Caco-2 (cell line): ENCODE data around the gene TSPYL4. TPM values are rescaled to one million over a fixed set of nuclear protein-coding genes. Genes with fewer than 3 reads are reported as not detected.

Experiments
- BruUV-seq: library from RNA; stranded (reverse); fragments of 400-500 nt; replicated peaks from 2 replicates; lab custom pipeline; 2021; lab: Mats Ljungman, UMichigan
- CTCF ChIA-PET: fragments of 300-600 bp; sonication (Branson Sonifier 250); formaldehyde crosslinking; loops from one replicate; lab custom pipeline; 2022; ENCODE audit warnings: antibody characterized with exemption; lab: Charles Lee
- POLR2A ChIA-PET: fragments of 300-600 bp; sonication (Branson Sonifier 250); formaldehyde crosslinking; loops from one replicate; lab custom pipeline; 2022; ENCODE audit warnings: antibody characterized with exemption; lab: Charles Lee
- DNase-seq, 2 experiments: peaks; one replicate each; pipeline versions ENCODE4 v3.0.0 to v3.0.0-alpha.2; 2020 to 2022
- H3K27me3 ChIP-seq: replicated peaks from 2 replicates; pipeline ENCODE4 v1.6.0; 2011; ENCODE audit warnings: low read length; ENCODE audit not compliant: control insufficient read depth, insufficient read depth
- H3K36me3 ChIP-seq: 2 replicates; pipeline ENCODE4 v1.5.1; 2011; ENCODE audit warnings: low read length; ENCODE audit not compliant: control insufficient read depth, insufficient read depth
- H3K4me1 ChIP-seq: fragments of 250-450 bp; sonication (Bioruptor Pico); 2 replicates; pipeline ENCODE4 v1.5.1; 2020; ENCODE audit warnings: mild to moderate bottlenecking
- H3K4me3 ChIP-seq: 2 replicates; pipeline ENCODE4 v1.5.1; 2011; ENCODE audit warnings: low read depth, mild to moderate bottlenecking, control low read depth, low read length
- H3K9me3 ChIP-seq: fragments of 250-450 bp; sonication (Bioruptor Pico); 2 replicates; pipeline ENCODE4 v1.5.1; 2020; ENCODE audit warnings: mild to moderate bottlenecking, moderate library complexity
- H3K27ac Mint-ChIP-seq: one replicate; pipeline ENCODE4 v1.8.0; 2022; ENCODE audit warnings: mixed read lengths; ENCODE audit not compliant: unreplicated experiment
- H3K27me3 Mint-ChIP-seq: one replicate; pipeline ENCODE4 v1.8.0; 2022; ENCODE audit warnings: mixed read lengths; ENCODE audit not compliant: insufficient read depth, unreplicated experiment
- H3K36me3 Mint-ChIP-seq: one replicate; pipeline ENCODE4 v1.8.0; 2022; ENCODE audit warnings: mild to moderate bottlenecking, mixed read lengths; ENCODE audit not compliant: insufficient read depth, unreplicated experiment
- H3K4me1 Mint-ChIP-seq: one replicate; pipeline ENCODE4 v1.8.0; 2022; ENCODE audit warnings: low read depth, mixed read lengths; ENCODE audit not compliant: unreplicated experiment
- H3K4me3 Mint-ChIP-seq: one replicate; pipeline ENCODE4 v1.8.0; 2022; ENCODE audit warnings: mild to moderate bottlenecking, moderate library complexity, mixed read lengths; ENCODE audit not compliant: unreplicated experiment
- H3K9me3 Mint-ChIP-seq: one replicate; pipeline ENCODE4 v1.8.0; 2022; ENCODE audit warnings: mixed read lengths; ENCODE audit not compliant: unreplicated experiment
- intact Hi-C: fragments of 100-400 bp; cut with micrococcal nuclease; formaldehyde crosslinking; loops from one replicate; pipeline ENCODE4 v1.10.0; 2022; ENCODE audit not compliant: unreplicated experiment
- total RNA-seq: library from RNA; stranded (reverse); gene quantifications from 2 replicates; pipeline ENCODE4 v1.2.3, GENCODE V29; 2022
- TF ChIP-seq, protein P1 (sequence below), 2 experiments: fragments of 200-600 bp in 1 of 2; IDR thresholded peaks; 1 replicate in 1 of 2; 2 replicates in 1 of 2; pipeline versions ENCODE4 v1.5.1 to v1.8.0; 2011 to 2022; ENCODE audit warnings: antibody characterized with exemption in 1 of 2, control low read depth in 1 of 2, inconsistent platforms in 1 of 2, low read depth in 1 of 2, low read length in 1 of 2, mild to moderate bottlenecking in 1 of 2, moderate library complexity in 1 of 2; ENCODE audit not compliant: insufficient read depth in 1 of 2, severe bottlenecking in 1 of 2, unreplicated experiment in 1 of 2

Gene TSPYL4
- total RNA-seq, 1 experiment from 2014 or later = 10.7 TPM

DNA sequence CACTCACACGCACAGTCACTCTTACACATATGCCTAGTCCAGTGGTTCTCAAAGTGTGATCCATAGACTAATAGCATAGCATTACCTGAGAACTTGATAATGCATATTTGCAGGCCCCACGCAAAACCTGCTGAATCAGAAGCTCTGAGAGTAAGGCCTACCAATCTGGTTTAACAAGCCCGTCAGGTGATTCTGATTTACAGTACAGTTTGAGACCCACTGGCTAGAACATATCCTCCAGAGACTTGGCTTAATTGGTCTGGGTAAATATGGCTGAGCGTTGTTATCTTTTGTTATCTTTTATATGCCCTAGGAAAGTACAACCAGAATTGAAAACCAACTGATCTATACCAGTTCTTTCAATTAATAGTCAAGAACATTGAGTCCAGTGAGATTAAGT is 9.6 kb downstream of the TSPYL4 start:
- H3K36me3 ChIP-seq = no peaks in the 10 kb centered on the region; the same call in 1 of the 2 replicates
- H3K4me1 Mint-ChIP-seq = no peaks in the 10 kb centered on the region
- H3K27me3 Mint-ChIP-seq = no peaks in the 10 kb centered on the region
- peak; percentile 45 to 47 for DNase-seq
- intact Hi-C loops = no loop called here
- H3K27ac Mint-ChIP-seq = no peak overlapping the region
- H3K4me3 Mint-ChIP-seq = no peak overlapping the region
- H3K9me3 Mint-ChIP-seq = no peaks in the 10 kb centered on the region
- H3K27me3 ChIP-seq = no peaks in the 10 kb centered on the region
- H3K4me1 ChIP-seq = peaks cover 7% of the 10 kb centered on the region; the same call in 1 of the 2 replicates
- ChIA-PET CTCF (no interaction called here), POLR2A (interaction anchor here (0.5 to 0.6 kb wide), 2 partner anchors 9 to 1431 kb away, joined by 3 to 6 read pairs; partner anchors contain the start of gene TSPYL4)
- no peak overlapping the region for H3K4me3 ChIP-seq
- no peaks in the 10 kb centered on the region for H3K9me3 ChIP-seq
- TF ChIP-seq, protein P1, sequence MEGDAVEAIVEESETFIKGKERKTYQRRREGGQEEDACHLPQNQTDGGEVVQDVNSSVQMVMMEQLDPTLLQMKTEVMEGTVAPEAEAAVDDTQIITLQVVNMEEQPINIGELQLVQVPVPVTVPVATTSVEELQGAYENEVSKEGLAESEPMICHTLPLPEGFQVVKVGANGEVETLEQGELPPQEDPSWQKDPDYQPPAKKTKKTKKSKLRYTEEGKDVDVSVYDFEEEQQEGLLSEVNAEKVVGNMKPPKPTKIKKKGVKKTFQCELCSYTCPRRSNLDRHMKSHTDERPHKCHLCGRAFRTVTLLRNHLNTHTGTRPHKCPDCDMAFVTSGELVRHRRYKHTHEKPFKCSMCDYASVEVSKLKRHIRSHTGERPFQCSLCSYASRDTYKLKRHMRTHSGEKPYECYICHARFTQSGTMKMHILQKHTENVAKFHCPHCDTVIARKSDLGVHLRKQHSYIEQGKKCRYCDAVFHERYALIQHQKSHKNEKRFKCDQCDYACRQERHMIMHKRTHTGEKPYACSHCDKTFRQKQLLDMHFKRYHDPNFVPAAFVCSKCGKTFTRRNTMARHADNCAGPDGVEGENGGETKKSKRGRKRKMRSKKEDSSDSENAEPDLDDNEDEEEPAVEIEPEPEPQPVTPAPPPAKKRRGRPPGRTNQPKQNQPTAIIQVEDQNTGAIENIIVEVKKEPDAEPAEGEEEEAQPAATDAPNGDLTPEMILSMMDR (IDR thresholded peaks at IDR 0.05; ENCODE audit: insufficient read depth in 1 of 2, low read depth in 1 of 2, low read length in 1 of 2, severe bottlenecking in 1 of 2, unreplicated experiment in 1 of 2) = no peak
- BruUV-seq = no TSS peak
- peaks cover 14% of the 10 kb centered on the region for H3K36me3 Mint-ChIP-seq

DNA sequence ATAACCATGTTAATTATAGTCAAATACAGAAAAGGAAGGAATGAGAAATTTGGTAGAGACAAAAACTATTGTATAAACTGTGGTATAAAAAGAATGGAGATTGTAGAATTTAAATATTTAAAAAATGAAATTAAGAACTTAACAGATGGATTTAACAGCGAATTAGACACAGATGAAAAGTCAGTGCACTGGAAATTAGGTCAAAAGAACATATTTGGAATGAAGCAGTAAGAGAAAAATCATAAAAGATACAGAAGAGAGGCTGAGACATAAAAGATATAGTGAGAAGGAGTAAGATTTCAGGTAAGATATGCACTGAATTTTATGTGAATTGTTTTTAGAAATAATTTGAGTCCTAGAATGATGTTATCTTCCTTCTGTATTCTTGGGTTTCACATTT is 14.0 kb downstream of the TSPYL4 start:
- Histone ChIP-seq H3K9me3 (no peaks in the 10 kb centered on the region), H3K27me3 (no peaks in the 10 kb centered on the region), H3K4me1 (peaks cover 7% of the 10 kb centered on the region; the same call in 1 of the 2 replicates), H3K36me3 (no peaks in the 10 kb centered on the region; the same call in 1 of the 2 replicates), H3K4me3 (no peak overlapping the region)
- Mint-ChIP-seq H3K4me1 (no peaks in the 10 kb centered on the region), H3K27me3 (no peaks in the 10 kb centered on the region), H3K27ac (no peak overlapping the region), H3K36me3 (peaks cover 25% of the 10 kb centered on the region), H3K4me3 (no peak overlapping the region), H3K9me3 (no peaks in the 10 kb centered on the region)
- intact Hi-C loops = no loop called here
- BruUV-seq = no TSS peak
- POLR2A ChIA-PET = no interaction called here
- TF ChIP-seq, protein P1 (IDR thresholded peaks at IDR 0.05; ENCODE audit: insufficient read depth in 1 of 2, low read depth in 1 of 2, low read length in 1 of 2, severe bottlenecking in 1 of 2, unreplicated experiment in 1 of 2) = no peak
- no peak for DNase-seq
- CTCF ChIA-PET = no interaction called here

GRCh38 chr6:116239256-116239655 is 14.6 kb downstream of the TSPYL4 start:
- TF ChIP-seq, protein P1 (IDR thresholded peaks at IDR 0.05; ENCODE audit: insufficient read depth in 1 of 2, low read depth in 1 of 2, low read length in 1 of 2, severe bottlenecking in 1 of 2, unreplicated experiment in 1 of 2) = no peak
- BruUV-seq = no TSS peak
- no peak for DNase-seq
- Histone ChIP-seq H3K9me3 (no peaks in the 10 kb centered on the region), H3K4me1 (peaks cover 3% of the 10 kb centered on the region; the same call in 1 of the 2 replicates), H3K36me3 (no peaks in the 10 kb centered on the region; the same call in 1 of the 2 replicates), H3K4me3 (no peak overlapping the region), H3K27me3 (no peaks in the 10 kb centered on the region)
- Mint-ChIP-seq H3K36me3 (peaks cover 25% of the 10 kb centered on the region), H3K27ac (no peak overlapping the region), H3K9me3 (no peaks in the 10 kb centered on the region), H3K4me3 (no peak overlapping the region), H3K27me3 (no peaks in the 10 kb centered on the region), H3K4me1 (no peaks in the 10 kb centered on the region)
- ChIA-PET CTCF (no interaction called here), POLR2A (no interaction called here)
- intact Hi-C loops = no loop called here
